Central memory CD8-positive, alpha-beta T cell (primary cell): ENCODE results near the gene AAGAB.
"Not testable (repeated sequence)": the region's sequence is repeated elsewhere in the genome, so short reads cannot be mapped to it uniquely, and the experiment has no call there.

Experiments used
- ATAC-seq: fragments of 150-1000 bp; cut with Tn5 transposase; replicated peaks from 2 replicates; pipeline ENCODE4 v1.10.0; 2022; ENCODE audit warnings: mild to moderate bottlenecking, moderate FRiP score, moderate number of reproducible peaks; ENCODE audit not compliant: poor library complexity, severe bottlenecking; ENCODE audit errors: extremely low read depth
- DNase-seq, 2 donors: peaks; one replicate each; pipeline ENCODE4 v3.0.0; 2021; ENCODE audit warnings: low spot score in 2 of 2
- H3K27ac Mint-ChIP-seq: one replicate; pipeline ENCODE4 v1.8.0; 2022; ENCODE audit warnings: low read depth, mild to moderate bottlenecking, moderate library complexity, mixed read lengths
- H3K27me3 Mint-ChIP-seq: one replicate; pipeline ENCODE4 v1.8.0; 2022; ENCODE audit warnings: mixed read lengths
- H3K36me3 Mint-ChIP-seq: one replicate; pipeline ENCODE4 v1.8.0; 2022; ENCODE audit warnings: mild to moderate bottlenecking, moderate library complexity, mixed read lengths; ENCODE audit not compliant: insufficient read depth
- H3K4me1 Mint-ChIP-seq: one replicate; pipeline ENCODE4 v1.8.0; 2022; ENCODE audit warnings: mixed read lengths
- H3K4me3 Mint-ChIP-seq: one replicate; pipeline ENCODE4 v1.8.0; 2022; ENCODE audit warnings: mild to moderate bottlenecking, moderate library complexity, mixed read lengths
- H3K9me3 Mint-ChIP-seq: one replicate; pipeline ENCODE4 v1.8.0; 2022; ENCODE audit warnings: mixed read lengths

AAGAB gene, protein sequence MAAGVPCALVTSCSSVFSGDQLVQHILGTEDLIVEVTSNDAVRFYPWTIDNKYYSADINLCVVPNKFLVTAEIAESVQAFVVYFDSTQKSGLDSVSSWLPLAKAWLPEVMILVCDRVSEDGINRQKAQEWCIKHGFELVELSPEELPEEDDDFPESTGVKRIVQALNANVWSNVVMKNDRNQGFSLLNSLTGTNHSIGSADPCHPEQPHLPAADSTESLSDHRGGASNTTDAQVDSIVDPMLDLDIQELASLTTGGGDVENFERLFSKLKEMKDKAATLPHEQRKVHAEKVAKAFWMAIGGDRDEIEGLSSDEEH

DNA sequence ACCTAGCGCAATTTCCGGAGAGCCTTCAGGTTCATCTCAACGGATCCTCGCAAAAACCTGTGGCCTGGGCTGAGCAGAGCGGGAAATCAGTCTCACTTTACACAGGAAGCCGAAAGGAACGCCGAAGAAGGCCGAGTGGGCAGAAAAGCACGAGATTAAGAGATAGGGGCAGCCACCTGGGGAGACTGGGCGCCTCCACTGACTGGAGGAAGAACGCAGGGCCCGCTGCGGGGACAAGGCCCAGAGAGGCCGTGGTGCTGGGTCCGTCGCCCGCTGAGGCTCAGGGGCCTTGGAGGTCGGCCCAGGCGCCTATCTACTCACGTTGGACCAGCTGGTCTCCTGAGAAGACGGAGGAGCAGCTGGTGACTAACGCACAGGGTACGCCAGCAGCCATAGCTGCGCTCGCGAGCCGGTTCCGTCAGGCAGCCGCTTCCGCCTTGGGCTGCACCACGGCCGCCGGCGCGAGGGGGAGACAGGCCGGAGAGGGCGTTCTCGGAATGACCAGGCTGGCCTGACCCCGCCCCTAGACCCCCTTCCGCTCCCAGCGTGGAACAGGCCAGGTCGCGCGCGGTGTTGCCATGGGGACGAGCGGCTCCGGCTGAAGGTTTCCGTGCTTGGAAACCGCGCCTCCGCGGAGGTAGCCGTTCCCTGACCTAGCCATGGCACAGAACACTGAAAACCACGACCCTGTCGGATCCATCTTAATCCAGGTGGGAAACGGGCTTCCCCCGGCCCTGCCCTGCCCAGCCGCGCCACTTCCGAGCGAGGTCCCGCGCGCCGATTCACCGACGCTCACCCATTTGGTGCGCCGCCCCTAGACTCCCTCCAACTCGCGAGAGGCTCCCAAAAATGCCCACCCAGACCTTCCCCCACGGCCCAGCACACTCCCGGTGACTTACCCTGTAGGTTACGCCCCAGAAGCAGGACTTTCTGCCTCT is at the start of gene AAGAB, which contains the start of gene IQCH:
Gene AAGAB, minus strand, starts transcription at position 424 of the 938 bp plus-strand sequence. Its CDS starts 30 bp downstream, at position 394.
Gene IQCH, plus strand, starts transcription at position 549 of the 938 bp plus-strand sequence. Its CDS starts 111 bp downstream, at position 660.
- Mint-ChIP-seq H3K27ac (peak within 1 kb of the TSS; percentile 96), H3K4me3 (peak within 1 kb of the TSS; percentile 98), H3K4me1 (peaks cover 46% of the 10 kb centered on the region), H3K36me3 (peaks cover 13% of the 10 kb centered on the region), H3K27me3 (no peaks in the 10 kb centered on the region), H3K9me3 (no peaks in the 10 kb centered on the region)
- peak; percentile 95 for ATAC-seq
- DNase-seq: peak; percentile 91 to 96

DNA sequence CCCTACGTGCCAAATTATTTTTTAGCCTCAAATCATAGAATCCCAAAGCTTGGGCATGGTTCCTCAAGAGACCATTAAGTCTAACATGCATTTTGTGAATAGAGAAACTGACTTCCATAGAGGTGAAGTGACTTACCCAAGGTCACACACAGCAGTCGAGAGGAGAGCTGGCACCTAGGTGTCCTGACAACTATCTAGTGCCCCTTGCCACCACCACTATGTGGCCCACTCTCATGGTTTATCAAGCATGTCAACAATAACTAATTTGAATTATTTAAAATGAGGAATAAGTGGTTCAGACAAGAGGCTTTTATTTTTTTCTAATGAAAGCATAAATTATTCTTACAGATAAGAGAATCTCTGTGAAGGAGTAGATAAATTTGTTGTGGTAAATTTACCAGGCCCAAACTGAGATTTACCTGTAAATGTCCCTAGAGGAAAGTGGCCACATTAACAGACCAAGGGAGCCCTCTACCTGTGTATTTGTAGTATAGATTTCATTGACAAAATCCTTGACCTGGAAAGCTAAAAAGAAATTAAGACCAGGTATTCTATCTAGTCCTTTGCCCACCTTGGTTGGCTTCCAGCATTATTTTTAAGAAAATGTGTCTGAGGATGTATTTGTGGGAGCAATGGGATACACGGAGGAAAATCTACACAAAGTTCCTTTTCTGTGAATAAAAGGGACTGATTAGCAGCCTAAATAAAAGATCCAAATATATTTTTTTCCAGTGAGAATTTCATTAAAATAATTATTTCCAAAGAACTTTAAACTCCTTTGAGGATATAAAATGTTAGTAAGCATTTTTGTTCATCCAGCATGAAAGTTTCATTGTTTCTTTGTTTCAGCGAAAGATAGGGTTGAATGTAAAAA is 49.3 kb upstream of the AAGAB start:
- no peaks in the 10 kb centered on the region for H3K4me1 Mint-ChIP-seq
- no peaks in the 10 kb centered on the region for H3K36me3 Mint-ChIP-seq
- DNase-seq (no peak), ATAC-seq (no peak)
- H3K27me3 Mint-ChIP-seq: no peaks in the 10 kb centered on the region
- no peak overlapping the region for H3K27ac Mint-ChIP-seq
- no peaks in the 10 kb centered on the region for H3K9me3 Mint-ChIP-seq
- no peak overlapping the region for H3K4me3 Mint-ChIP-seq

DNA sequence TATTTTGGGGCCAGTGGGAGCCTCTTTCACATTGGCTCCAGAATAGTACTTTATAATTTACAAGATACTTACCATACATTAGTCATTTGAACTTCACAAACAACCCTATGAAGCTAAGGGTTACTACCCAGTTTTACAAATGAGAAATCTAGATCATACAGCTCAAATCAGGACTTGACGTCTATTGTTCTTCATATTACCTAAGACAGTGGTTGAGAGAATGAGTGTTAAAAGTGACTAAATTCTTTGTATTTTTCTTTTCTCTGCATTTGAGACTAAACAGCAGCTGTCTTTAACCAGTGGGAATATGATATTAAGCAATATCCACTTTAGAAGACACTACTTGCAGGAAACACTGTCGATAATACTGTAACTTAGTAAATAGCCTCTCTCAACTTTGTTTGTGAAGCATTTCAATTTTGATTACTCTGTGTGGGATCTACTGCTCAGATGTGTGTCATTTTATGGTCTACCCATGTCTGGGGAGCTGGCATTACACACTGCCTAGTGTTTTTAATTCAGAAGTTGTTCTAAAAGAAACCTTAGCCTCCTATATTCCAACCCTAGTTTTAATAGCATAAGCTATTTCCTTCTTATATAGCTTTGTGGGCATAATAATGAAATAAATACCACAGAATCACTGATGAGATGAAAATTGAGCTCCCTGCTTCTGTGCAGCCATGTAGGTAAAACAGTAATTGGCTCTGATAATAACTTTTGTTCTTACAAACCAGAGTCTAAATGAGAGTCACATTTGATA is 46.0 kb upstream of the AAGAB start:
- ATAC-seq (no peak), DNase-seq (no peak)
- H3K27ac Mint-ChIP-seq: no peak overlapping the region

DNA sequence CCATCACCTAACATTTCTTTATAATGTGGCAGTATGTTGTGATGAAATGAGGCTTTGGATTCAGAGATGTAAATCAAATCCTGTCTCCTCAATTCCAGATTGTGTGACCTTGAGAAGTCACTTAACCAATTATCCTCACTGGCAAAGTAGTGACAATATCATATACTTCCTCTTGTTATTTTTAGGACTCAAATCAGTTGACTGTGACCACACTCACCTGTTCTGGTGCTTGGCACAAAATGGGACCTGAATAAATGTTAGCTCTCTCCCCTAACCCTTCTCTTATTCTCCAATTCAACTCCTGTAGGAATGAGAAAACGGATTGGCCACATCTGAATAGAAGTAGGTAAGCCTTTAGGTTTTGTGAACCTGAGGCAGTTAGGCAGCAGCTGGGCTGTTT is 42.2 kb upstream of the AAGAB start:
- Mint-ChIP-seq H3K27me3 (no peaks in the 10 kb centered on the region), H3K4me1 (no peaks in the 10 kb centered on the region), H3K9me3 (no peaks in the 10 kb centered on the region), H3K36me3 (no peaks in the 10 kb centered on the region), H3K4me3 (no peak overlapping the region), H3K27ac (no peak overlapping the region)
- DNase-seq (no peak), ATAC-seq (no peak)

More for the DNA sequence above, 46.0 kb upstream of the AAGAB start:
- H3K27me3 Mint-ChIP-seq: no peaks in the 10 kb centered on the region
- no peak overlapping the region for H3K4me3 Mint-ChIP-seq
- no peaks in the 10 kb centered on the region for H3K9me3 Mint-ChIP-seq
- H3K4me1 Mint-ChIP-seq: no peaks in the 10 kb centered on the region
- no peaks in the 10 kb centered on the region for H3K36me3 Mint-ChIP-seq

DNA sequence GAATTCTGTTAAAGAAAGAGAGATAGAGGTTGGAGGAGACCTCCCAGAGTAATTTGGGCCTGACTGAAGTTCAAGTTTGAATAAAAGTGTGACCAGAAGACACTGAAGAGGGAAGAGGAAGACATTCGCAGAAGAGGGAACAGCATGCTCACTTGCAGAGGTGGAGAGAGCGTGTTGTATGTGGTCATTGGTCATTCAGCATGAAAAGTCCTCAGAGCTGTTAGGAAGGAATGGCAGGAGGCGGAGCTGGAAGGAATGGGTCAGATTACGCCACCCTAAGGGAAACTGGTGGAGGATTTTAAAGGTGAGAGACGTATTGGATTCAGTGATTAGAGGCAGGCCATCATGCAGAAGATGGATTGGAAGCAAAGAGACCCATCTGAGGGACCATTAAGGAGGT is 41.7 kb upstream of the AAGAB start:
- H3K36me3 Mint-ChIP-seq: no peaks in the 10 kb centered on the region
- no peaks in the 10 kb centered on the region for H3K9me3 Mint-ChIP-seq

DNA sequence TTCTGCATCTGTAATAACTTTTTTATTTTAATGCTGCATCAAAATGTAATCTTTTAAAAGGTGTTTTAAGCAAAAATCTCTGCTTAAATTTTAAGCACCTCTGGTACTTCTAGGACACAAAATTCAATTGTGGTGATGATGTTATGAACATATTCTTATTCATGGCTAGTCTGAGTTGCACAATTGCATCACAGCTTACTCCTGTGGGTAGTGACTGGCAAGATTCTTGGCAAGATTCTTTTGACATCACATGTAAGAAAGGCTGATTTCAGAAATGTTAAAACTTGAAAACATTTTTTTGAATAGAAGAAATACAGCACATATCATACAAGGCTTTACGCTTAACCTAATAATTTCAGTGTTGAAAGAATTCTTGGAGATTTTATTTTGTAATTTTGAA is 35.9 kb upstream of the AAGAB start:
- Mint-ChIP-seq H3K36me3 (no peaks in the 10 kb centered on the region), H3K27me3 (no peaks in the 10 kb centered on the region), H3K4me1 (no peaks in the 10 kb centered on the region), H3K27ac (no peak overlapping the region), H3K4me3 (no peak overlapping the region), H3K9me3 (no peaks in the 10 kb centered on the region)
- DNase-seq: no peak
- no peak for ATAC-seq

More for the DNA sequence above, 41.7 kb upstream of the AAGAB start:
- ATAC-seq: no peak
- Mint-ChIP-seq H3K27ac (no peak overlapping the region), H3K4me1 (no peaks in the 10 kb centered on the region), H3K4me3 (no peak overlapping the region), H3K27me3 (no peaks in the 10 kb centered on the region)
- DNase-seq: no peak

DNA sequence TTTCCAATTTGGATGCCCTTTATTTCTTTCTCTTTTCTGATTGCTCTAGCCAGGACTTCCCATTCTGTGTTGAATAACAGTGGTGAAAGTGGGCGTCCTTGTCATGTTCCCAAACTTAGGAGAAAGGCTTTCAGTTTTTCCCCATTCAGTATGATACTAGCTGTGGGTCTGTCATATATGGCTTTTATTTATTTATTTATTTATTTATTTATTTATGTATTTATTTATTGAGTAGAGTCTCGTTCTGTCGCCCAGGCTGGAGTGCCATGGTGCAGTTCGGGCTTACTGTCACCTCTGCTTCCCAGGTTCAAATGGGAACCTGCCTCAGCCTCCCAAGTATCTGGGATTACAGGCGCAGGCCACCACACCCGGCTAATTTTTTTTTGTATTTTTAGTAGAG is 31.9 kb upstream of the AAGAB start:
- H3K9me3 Mint-ChIP-seq, ATAC-seq, H3K27ac Mint-ChIP-seq, H3K36me3 Mint-ChIP-seq, DNase-seq, H3K4me3 Mint-ChIP-seq, H3K4me1 Mint-ChIP-seq, H3K27me3 Mint-ChIP-seq: not testable (repeated sequence)

DNA sequence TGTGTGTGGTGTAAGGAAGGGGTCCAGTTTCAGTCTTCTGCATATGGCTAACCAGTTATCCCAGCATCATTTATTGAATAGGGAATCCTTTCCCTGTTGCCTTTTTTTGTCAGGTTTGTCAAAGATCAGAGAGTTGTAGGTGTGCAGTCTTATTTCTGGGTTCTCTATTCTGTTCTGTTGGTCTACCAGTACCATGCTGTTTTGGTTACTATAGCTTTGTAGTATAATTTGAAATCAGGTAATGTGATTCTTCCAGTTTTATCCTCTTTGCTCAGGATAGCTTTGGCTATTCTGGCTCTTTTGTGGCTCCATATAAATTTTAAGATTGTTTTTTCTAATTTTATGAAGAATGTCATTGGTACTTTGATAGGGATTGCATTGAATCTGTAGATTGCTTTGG is 31.2 kb upstream of the AAGAB start:
- not testable (repeated sequence) for H3K27me3 Mint-ChIP-seq, H3K4me3 Mint-ChIP-seq, ATAC-seq, H3K27ac Mint-ChIP-seq, DNase-seq, H3K9me3 Mint-ChIP-seq, H3K36me3 Mint-ChIP-seq, H3K4me1 Mint-ChIP-seq

DNA sequence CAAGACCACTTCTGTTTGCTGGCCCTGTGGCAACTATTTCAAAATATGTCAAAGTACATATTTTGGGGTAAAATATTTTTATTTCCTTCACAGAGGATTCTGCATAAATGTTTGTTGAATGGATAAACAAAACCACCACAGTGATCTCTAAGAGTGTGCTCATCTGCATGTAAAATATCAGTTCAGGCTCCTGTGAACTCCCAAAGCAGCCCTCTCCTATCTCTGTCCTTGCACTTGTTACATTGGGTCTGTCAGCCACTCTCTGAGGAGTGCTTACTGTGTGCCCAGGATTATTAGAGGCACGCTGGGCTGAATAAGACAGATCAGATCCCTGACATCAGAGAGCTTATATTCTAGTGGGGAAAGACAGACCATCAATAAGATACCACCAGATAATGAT is 27.3 kb upstream of the AAGAB start:
- Mint-ChIP-seq H3K4me1 (no peaks in the 10 kb centered on the region), H3K9me3 (no peaks in the 10 kb centered on the region), H3K36me3 (no peaks in the 10 kb centered on the region), H3K4me3 (no peak overlapping the region), H3K27ac (no peak overlapping the region), H3K27me3 (no peaks in the 10 kb centered on the region)
- ATAC-seq (no peak), DNase-seq (no peak)

DNA sequence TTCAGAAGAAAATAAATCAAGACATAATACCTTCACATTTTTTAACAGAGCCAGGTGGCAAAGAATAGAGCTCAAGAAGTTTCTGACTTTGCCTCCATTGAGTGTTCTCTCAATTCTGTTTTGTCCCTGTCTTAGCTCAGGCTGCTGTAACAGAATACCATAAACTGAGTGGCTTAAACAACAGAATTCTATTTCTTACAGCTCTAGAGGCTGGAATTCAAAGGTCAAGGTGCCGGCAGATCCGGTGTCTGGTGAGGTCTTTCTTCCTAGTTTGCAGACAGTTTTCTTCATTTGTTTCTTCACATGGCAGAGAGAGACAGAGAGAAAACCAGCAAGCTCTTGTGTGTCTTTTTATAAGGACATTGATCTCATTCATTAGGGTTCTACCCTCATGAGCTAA is 25.8 kb upstream of the AAGAB start:
- H3K27ac Mint-ChIP-seq: no peak overlapping the region
- no peaks in the 10 kb centered on the region for H3K27me3 Mint-ChIP-seq
- ATAC-seq (no peak), DNase-seq (no peak)
- H3K4me1 Mint-ChIP-seq: no peaks in the 10 kb centered on the region
- H3K9me3 Mint-ChIP-seq: no peaks in the 10 kb centered on the region
- no peak overlapping the region for H3K4me3 Mint-ChIP-seq
- no peaks in the 10 kb centered on the region for H3K36me3 Mint-ChIP-seq

DNA sequence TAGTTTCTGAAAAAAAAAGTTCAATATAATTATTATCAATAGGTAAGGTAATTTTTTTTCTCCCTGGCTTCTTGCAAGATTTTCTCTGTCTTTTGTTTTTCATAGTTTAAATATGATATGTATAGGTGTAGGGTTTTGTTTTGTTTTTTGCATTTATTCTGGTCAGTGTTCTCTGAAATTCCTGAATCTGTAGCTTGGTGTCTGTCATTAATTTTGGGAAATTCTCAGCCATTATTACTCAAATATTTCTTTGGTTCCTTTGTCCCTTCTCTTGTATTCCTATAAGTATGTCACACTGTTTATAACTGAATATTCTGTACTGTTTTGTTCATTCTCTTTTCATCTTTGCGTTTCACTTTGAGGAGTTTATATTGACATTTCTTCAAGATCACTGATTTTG is 22.2 kb upstream of the AAGAB start:
- H3K9me3 Mint-ChIP-seq: peaks cover 11% of the 10 kb centered on the region
- H3K27ac Mint-ChIP-seq: no peak overlapping the region
- H3K4me1 Mint-ChIP-seq: no peaks in the 10 kb centered on the region
- H3K36me3 Mint-ChIP-seq: no peaks in the 10 kb centered on the region
- no peaks in the 10 kb centered on the region for H3K27me3 Mint-ChIP-seq
- DNase-seq (no peak), ATAC-seq (no peak)
- no peak overlapping the region for H3K4me3 Mint-ChIP-seq

DNA sequence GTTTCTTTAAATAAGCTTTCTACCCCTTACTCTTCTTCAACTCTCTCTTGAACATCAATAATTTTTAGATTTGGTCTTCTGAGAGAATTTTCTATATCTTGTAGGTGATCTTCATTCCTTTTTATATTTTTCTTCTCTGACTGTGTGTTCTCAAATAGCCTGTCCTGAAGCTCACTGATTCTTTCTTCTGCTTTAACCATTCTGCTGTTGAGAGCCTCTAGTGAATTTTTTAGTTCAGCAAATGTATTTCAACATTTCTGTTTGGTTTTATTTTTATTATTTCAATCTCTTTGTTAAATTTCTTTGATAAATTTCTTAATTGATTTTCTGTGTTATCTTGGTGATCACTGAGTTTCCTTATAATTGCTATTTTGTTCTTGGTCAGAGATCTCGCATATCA is 19.8 kb upstream of the AAGAB start:
- Mint-ChIP-seq H3K9me3 (peaks cover 11% of the 10 kb centered on the region), H3K4me1 (no peaks in the 10 kb centered on the region), H3K4me3 (no peak overlapping the region), H3K27ac (no peak overlapping the region), H3K27me3 (no peaks in the 10 kb centered on the region), H3K36me3 (no peaks in the 10 kb centered on the region)
- ATAC-seq (no peak), DNase-seq (no peak)
